Measurements from ENCODE around the gene CUL4A.

GRCh38 chr13:113220141-113220598 lies 10.8 kb downstream of the CUL4A start:
- TF ChIP-seq CTCF (IDR thresholded peaks at IDR 0.05; ENCODE audit: low read length) = no peak
- no peak for TF ChIP-seq EZH2 (IDR thresholded peaks at IDR 0.05; ENCODE audit: borderline replicate concordance, low read length)
